DOHH2 (cell line): ENCODE data around the gene PVRIG.

Experiments used
- CTCF ChIP-seq: fragments of 200-600 bp; sonication (generic); IDR thresholded peaks from one replicate; pipeline ENCODE4 v1.5.1; 2014; ENCODE audit warnings: antibody characterized with exemption, mild to moderate bottlenecking, low read depth, low read length; ENCODE audit not compliant: poor library complexity, severe bottlenecking
- EZH2phosphoT487 ChIP-seq: fragments of 200-600 bp; sonication (generic); IDR thresholded peaks from 2 replicates; pipeline ENCODE4 v1.6.1; 2017; ENCODE audit warnings: borderline replicate concordance, mild to moderate bottlenecking, antibody characterized with exemption, low read length, moderate library complexity, mixed read lengths

GRCh38 chr7:100185726-100186125 is 34.0 kb upstream of the PVRIG start:
- TF ChIP-seq CTCF (no peak), EZH2phosphoT487 (no peak)
